NCI-H1417 (cell line): Measurements from ENCODE around the gene NLGN2.

Experiments
- DNase-seq, 3 experiments: peaks; one replicate each; lab custom pipeline; 2025; lab: John Stamatoyannopoulos, UW

NLGN2 gene

DNA sequence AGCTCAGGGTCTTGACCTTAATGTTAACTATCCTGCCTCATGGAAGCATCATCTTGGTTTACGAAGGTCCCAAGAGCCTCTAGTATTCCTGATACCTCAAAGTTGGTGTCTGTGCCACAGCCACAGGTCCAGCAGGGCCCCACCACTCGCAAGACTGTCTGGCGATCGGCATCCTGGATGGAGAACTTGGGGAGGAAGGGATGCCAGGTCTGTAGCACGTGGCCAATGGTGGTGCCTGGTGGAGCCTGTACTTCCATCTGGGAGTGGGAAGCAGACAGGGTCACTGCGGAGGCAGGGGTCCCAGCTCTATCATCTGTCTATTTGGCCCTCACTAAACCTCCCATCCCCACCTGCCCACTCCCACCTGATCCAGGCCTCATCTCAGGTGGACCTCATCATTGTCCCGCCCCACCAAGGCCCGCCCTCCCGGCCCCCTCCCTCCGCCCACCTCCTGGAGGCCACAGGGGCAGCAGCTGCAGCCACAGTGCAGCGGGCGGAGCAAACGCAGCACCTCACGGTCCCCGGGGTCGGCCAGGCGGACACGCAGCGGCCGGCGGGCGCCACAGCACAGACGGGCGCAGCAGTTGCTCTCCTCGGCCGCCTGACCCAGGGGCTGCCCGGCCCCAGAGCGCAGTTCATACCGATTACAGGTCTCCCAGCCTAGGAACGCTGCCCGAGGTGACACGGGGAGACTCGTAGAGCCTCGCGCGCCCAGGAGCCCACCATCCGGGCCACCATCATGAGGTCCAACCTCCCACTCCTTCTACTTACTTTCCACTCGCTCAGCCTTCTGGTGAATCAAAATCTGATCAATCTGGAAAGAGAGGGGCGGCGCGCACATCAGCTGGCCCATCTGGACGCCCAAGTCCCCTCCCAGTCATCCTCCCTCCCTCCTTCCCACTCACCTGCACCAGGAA, 14.7 kb upstream of the NLGN2 start:
- DNase-seq, result no peak

DNA sequence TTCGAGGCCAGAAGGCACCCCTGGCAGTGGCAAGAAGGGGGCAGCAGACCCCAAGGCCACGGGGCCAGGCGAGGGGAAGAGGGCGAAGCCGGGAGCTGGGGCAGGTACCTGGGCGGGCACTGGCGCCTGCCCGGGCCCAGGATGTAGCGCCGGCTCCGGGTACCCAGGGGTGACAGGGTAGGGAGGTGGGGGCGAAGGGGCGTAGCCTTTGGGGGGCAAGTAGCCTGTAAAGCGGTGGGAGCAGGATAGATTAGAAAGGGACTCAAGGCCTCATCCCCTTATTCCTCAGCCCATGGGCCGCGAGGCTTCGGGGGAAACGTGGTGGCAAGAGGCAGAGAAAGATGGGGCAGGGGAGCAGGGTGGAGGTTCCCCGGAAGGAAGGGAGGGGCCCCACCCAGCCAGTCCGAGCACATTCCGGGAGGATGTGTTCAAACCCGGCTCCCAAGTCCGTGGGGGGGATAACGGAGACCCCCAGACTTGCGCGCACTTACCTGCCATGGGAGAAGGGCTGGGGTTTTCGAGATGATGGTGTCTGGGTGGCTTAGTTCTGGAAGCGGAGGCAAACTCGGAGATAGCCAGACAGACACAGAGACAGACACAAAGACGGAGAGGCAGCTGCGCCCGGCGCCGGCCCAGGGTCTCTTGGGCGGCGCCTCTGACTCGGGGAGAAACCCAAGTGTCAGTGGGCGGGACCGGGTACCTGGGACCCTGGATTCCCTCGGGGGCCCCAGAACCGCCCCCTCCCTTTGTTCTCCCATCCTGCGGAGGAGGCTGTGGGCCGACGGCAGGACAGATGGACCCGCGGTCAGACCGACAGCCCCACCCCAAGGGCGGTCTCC, 13.8 kb upstream of the NLGN2 start:
- peak; percentile 46 to 75 (median 68) for DNase-seq

- DNase-seq, result peak; percentile 75 to 81 (median 77)
Observed at GRCh38 chr17:7394452-7395191, 13.0 kb upstream of the NLGN2 start, which contains the start of gene PLSCR3. Gene PLSCR3 (minus strand): TSS chr17:7394525. CDS start chr17:7394110, 415 bp downstream.

DNA sequence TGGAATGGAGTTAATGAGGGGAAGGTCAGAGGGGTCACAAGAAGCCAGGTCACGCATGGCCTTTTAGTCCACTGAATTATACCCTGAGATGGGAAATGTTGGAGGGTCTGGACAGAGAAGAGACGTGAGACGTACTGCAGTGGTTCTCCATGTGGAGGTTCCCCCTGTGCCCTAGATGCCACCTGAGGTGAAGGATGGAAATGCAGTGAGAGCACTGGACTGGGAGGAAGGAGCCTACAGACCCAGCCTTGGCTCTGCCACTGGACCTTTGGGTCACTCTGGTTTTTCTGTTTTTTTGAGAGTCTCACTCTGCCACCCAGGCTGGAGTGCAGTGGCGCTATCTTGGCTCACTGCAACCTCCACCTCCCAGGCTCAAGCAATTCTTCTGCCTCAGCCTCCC, 11.5 kb upstream of the NLGN2 start:
- no peak for DNase-seq

DNA sequence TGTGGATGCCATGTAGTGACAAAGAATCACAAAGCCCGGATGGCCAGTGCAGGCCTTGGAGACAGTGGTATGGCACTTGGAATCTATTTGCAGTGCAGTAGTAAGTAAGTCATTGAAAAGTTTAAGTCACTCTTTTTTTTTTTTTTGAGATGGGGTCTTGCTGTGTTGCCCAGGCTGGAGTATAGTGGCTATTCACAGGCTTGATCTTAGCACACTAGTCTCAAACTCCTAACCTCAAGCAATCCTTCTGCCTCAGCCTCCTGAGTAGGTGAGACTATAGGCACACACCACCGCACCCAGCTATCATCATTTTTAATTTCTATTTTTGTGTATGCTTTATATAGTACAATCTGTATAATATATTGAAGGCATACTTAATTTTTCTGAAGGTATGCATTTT, 9.0 kb upstream of the NLGN2 start:
- DNase-seq, result no peak

GRCh38 chr17:7403043-7403726, 4.5 kb upstream of the NLGN2 start:
- DNase-seq, result peak in 2 of 3 experiments; percentile 68 to 71

GRCh38 chr17:7403727-7403976, 4.0 kb upstream of the NLGN2 start:
- peak in 2 of 3 experiments; percentile 82 to 89 for DNase-seq

DNA sequence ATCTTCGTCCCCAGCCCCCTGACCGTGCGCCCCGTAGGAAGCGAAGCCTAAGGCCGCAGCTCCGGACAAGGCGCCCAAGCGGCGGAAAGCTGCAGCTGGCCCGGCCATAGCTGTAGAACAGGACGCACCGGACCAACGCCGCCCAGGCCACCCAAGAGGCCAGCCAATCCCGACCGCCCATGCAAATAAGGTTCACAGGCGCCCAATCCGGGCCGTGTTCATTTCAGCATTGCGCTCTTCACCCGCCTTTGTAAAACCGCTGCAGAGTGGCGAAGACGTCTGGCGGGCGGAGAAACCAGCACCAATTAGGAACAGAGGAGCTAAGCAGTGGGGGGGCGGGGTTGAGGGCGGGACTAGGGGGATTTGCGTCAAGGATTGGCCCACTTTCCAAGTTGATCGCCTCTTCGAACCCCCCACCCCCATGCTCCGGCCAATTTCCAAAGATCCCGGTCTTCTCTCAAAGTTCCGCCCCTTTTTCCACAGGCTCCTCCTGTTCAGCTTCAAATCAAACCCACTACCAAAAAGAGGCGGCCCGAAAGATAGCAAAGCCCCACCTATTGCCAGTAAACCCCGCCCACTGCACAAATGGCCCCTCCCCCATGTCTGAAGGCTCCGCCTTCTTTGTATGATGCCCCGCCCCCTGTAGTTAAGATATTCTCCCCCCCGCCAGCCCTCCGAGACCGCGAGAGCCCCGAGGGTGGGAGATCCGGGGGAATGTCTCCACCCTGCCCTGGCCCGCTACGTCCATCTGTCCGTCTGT, 3.5 kb upstream of the NLGN2 start, which contains the start of gene TMEM256:
Gene TMEM256 (minus strand): TSS at position 121 of the 760 bp plus-strand sequence. CDS start 13 bp downstream, at position 108.
- DNase-seq, result peak; percentile 94 to 98 (median 95)

GRCh38 chr17:7404737-7405349, 2.8 kb upstream of the NLGN2 start:
- peak; percentile 49 to 75 (median 56) for DNase-seq

DNA sequence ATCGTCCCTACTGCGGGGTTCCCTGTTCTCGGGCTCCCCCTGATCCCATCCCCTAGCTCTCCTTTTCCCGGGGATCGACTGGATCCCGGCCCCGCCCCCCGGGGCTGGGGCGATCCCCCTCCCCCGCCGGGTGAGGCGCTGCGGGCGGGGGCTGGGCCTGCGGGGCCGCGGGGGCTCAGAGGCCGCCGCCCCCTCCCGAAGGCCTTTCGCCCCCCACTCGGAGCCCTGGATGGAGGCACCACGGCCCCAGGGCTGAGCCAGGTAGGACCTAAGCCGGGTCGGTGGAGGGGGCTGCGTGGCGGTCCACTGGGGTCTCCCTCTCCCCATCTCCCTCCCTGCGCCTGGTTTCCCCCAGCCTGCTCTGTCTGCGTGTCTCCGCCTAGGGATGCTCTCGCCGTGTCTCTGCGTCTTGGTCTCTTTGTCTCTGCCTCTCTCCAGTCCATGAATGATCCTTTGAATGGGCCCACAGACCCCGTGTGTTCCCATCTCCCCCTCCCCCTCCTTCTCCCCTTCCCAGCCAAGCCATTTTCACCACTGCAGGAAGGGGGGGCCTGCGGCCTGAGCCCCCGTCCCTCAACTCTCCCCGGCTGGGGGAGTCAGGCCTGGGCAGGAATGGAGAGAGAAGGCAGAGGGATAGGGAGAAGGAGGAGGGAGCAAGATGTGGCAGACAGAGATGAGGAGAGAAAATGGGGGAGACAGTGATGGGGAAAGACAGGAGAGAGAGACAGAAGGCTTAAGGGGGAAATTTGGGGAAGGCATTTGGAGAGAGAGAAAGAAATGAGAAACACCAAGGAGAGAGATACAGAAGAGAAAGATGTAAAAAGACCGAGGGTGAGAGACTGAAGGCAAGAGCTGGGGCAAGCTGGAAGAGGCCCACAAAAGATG, 2.1 kb upstream of the NLGN2 start:
- DNase-seq, result peak in 2 of 3 experiments; percentile 7 to 23

GRCh38 chr17:7406235-7406825, 1.3 kb upstream of the NLGN2 start:
- peak in 2 of 3 experiments; percentile 6 to 44 for DNase-seq

DNA sequence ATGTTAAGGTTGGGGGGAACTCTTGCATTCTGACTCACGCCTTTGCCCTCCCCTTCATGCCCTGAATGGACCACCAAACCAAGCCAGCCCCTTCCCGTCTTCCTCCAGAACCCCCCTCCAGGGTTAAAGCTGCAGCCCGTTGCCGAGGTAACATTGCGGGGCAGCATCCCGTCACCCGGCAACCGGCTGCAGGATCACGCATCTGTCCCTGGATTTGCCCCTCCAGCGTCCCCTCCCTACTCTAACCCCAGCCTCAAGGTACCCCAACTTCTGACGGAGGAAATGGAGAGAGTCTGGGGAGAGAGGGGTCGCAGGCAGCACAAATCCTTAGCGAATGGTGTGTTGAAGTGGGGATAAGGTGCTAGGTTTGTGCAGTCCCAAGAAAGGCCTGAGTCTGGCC, 563 bp upstream of the NLGN2 start:
- no peak for DNase-seq

- no peak for DNase-seq
Observed at GRCh38 chr17:7408252-7408727, 645 bp downstream of the NLGN2 start.

GRCh38 chr17:7408863-7409262, 1.2 kb downstream of the NLGN2 start:
- no peak for DNase-seq

DNA sequence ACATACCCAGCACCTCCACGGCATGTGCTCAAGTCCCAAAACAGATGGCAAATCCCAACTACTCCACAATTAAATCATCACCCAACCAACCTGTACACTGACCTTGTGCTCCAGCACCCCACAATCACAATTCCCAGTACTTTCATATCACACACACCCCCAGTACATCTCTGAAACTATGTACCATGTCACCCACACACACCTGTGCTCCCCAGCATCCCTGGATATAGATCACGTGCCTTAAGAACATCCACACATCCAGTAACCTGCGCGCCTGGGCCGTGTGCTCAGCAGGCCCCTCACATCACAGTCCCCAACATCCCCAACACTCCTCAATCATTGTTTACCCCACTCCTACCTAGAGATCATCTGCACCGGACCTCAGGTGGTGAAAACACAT, 2.1 kb downstream of the NLGN2 start:
- DNase-seq, result no peak

DNA sequence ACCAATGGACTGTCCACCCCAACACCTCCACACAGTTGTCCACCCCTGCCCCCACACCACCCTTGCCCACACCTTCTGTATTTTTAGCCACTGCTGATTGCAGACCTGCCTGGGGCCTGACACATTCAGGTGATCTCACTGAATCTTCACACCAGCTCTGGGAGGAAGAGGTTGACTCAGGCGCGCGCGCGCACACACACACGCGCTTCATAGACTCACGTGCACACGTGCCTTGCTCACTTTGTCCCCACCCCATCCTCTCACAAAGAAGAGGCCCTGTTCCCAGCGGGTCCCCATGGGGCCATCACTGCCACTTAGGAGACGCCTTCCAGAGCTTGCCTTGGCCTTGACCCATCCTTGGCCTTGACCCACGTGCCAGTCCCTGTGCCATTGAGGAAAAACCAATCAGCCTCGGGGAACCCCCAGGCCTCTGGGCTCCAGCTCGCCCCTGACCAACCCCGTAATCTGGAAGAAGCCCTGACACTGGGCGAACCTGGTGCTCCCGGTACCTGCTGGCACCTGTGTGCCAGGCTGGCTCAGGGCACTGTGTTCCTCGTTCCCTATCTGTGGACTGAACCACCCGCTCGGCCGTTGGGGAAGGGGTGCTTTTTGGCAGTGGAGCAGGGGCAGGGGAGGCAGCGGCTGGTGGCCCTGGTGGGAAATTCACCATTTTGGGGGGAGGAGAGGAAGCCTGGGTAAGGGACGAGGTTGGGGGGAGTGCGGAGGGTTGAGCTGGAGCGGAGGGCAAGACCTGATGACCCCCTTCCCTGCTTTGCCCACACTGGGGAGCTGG, 3.2 kb downstream of the NLGN2 start:
- DNase-seq, result no peak

DNA sequence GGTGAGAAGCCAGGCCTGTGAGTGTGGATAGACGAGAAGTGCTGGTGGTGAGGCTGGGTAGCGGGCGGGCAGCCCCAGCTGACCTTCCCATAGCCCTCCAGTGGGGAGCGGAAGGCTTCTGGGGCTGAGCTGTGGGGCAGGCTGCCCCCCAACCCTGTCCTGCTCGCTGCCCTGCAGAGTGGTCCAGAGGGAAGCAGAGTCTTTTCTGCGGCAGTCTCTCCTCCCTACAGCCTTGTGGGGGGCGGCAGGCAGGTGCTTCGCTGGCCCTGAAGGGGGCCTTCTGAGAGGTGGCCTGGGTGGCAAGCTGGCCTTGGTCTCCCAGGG, 3.7 kb downstream of the NLGN2 start:
- DNase-seq, result no peak

DNA sequence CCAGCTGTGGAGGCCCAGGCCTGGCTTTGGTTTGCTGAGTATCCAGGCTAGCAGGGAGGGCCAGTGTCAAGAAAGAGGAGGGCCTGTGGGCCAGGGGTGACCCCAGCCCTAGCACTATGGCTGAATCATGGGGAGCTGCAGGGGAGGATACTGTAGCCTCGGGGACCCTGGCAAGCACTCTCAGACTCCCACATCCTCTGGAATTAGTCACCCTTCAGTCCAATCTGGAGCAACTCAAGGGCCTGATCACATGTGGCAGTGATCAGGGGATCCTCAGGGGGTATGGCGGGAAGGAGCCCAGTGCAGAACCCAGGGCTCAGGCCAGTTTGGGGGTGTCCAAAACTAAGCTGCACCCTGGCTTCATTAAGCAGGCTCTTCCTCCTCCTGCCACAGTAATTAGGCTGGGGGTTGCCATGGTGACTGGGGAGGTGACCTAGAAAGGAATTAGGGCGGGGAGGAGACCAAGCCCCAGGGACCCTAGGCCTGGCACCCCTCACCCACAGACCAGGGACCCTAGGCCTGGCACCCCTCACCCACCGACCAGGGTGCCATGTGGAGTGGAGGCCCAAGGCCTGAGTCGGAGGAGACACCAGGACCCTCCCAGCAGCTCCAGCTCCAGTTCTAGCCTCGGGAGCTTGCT, 5.8 kb downstream of the NLGN2 start:
- DNase-seq, result no peak
